Panc1 (cell line): Measurements from ENCODE around the gene GRIFIN. TPM values are rescaled to one million over a fixed set of nuclear protein-coding genes. Genes with fewer than 3 reads are reported as not detected.

Experiments
- ATAC-seq: fragments of 200-7000 bp; cut with Tn5 transposase; 2 replicates; pipeline ENCODE4 v1.9.1; 2020; ENCODE audit warnings: mild to moderate bottlenecking, moderate library complexity
- BruUV-seq: library from RNA; stranded (reverse); fragments of 400-500 nt; replicated peaks from 2 replicates; lab custom pipeline; 2021; lab: Mats Ljungman, UMichigan
- CTCF ChIA-PET: fragments of 300-600 bp; sonication (Branson Sonifier 250); formaldehyde crosslinking; loops from one replicate; lab custom pipeline; 2022; ENCODE audit warnings: antibody characterized with exemption; lab: Charles Lee
- POLR2A ChIA-PET: fragments of 300-600 bp; sonication (Branson Sonifier 250); formaldehyde crosslinking; loops from one replicate; lab custom pipeline; 2022; ENCODE audit warnings: antibody characterized with exemption; lab: Charles Lee
- DNase-seq: peaks from one replicate; pipeline ENCODE4 v3.0.0-alpha.2; 2010; ENCODE audit warnings: low read depth, low spot score
- H3K27ac ChIP-seq: 2 replicates; pipeline ENCODE4 v1.5.1; 2011; ENCODE audit warnings: mild to moderate bottlenecking, low read length, inconsistent platforms
- H3K27me3 ChIP-seq: fragments of 200-500 bp; sonication (Bioruptor generic); 2 replicates; pipeline ENCODE4 v1.6.0; 2014; ENCODE audit warnings: low read length, inconsistent platforms; ENCODE audit not compliant: control insufficient read depth, insufficient read depth
- H3K36me3 ChIP-seq: fragments of 200-500 bp; sonication (Bioruptor generic); 2 replicates; pipeline ENCODE4 v1.5.1; 2014; ENCODE audit warnings: inconsistent platforms, mild to moderate bottlenecking, low read length, moderate library complexity; ENCODE audit not compliant: control insufficient read depth, insufficient read depth
- H3K4me1 ChIP-seq: 2 replicates; pipeline ENCODE4 v1.5.1; 2011; ENCODE audit warnings: inconsistent platforms, mild to moderate bottlenecking, low read length, moderate library complexity; ENCODE audit not compliant: control insufficient read depth, insufficient read depth
- H3K4me3 ChIP-seq, 2 experiments: 2 replicates each; pipeline ENCODE4 v1.5.1; 2011 to 2012; ENCODE audit warnings: low read depth in 2 of 2, low read length in 2 of 2, mild to moderate bottlenecking in 2 of 2, inconsistent platforms in 1 of 2, moderate library complexity in 1 of 2
- H3K9me3 ChIP-seq: fragments of 200-500 bp; sonication (Bioruptor generic); 2 replicates; pipeline ENCODE4 v1.5.1; 2014; ENCODE audit warnings: low read depth, mild to moderate bottlenecking, inconsistent platforms, low read length, moderate library complexity; ENCODE audit not compliant: control insufficient read depth, insufficient read depth
- CTCF ChIP-seq: fragments of 450-650 bp; IDR thresholded peaks from 2 replicates; pipeline ENCODE4 v1.5.1; 2017; ENCODE audit warnings: mild to moderate bottlenecking
- POLR2AphosphoS5 ChIP-seq: IDR thresholded peaks from 2 replicates; pipeline ENCODE4 v1.6.1; 2012; ENCODE audit warnings: mild to moderate bottlenecking, low read depth, low read length, moderate library complexity
- REST ChIP-seq, 2 experiments: IDR thresholded peaks; 2 replicates each; pipeline ENCODE4 v1.6.1; 2011 to 2012; ENCODE audit warnings: low read depth in 2 of 2, control low read depth in 1 of 2, low read length in 1 of 2, mild to moderate bottlenecking in 1 of 2, moderate library complexity in 1 of 2; ENCODE audit not compliant: insufficient read depth in 1 of 2
- SIN3A ChIP-seq: IDR thresholded peaks from 2 replicates; pipeline ENCODE4 v1.6.1; 2012; ENCODE audit warnings: low read depth, mild to moderate bottlenecking, low read length, moderate library complexity, borderline replicate concordance; ENCODE audit not compliant: insufficient read depth
- TCF7L2 ChIP-seq: IDR thresholded peaks from 2 replicates; pipeline ENCODE4 v1.6.1; 2011; ENCODE audit warnings: mild to moderate bottlenecking, low read depth, low read length, inconsistent platforms
- in situ Hi-C: cut with HindIII; loops from 2 replicates; pipeline ENCODE4 v1.10.0; 2016; ENCODE audit warnings: low sequenced_read_pairs, low pct_unique_long_range_greater_than_20kb
- intact Hi-C: fragments of 100-400 bp; cut with micrococcal nuclease; formaldehyde crosslinking; loops from one replicate; pipeline ENCODE4 v1.10.0; 2022; ENCODE audit not compliant: unreplicated experiment
- total RNA-seq: library from RNA; stranded (reverse); gene quantifications from one replicate; pipeline ENCODE4 v1.2.1, GENCODE V29; 2021; ENCODE audit not compliant: unreplicated experiment

GRIFIN gene
- total RNA-seq, 1 experiment from 2014 or later = not detected

GRCh38 chr7:2468227-2468626 is 8.0 kb downstream of the GRIFIN start:
- no TSS peak for BruUV-seq
- ATAC-seq = no peak; the same call in 1 of the 2 replicates
- intact Hi-C loops = no loop called here
- TF ChIP-seq CTCF = no peak
- TF ChIP-seq TCF7L2 = no peak
- TF ChIP-seq SIN3A = no peak
- no peak for TF ChIP-seq REST (IDR thresholded peaks at IDR 0.05; ENCODE audit: insufficient read depth in 1 of 2, low read depth in 2 of 2, low read length in 1 of 2)
- TF ChIP-seq POLR2AphosphoS5 = no peak
- no peak for DNase-seq
- no peaks in the 10 kb centered on the region for H3K27me3 ChIP-seq
- H3K4me3 ChIP-seq = no peak overlapping the region
- no peaks in the 10 kb centered on the region for H3K36me3 ChIP-seq
- no peak overlapping the region for H3K27ac ChIP-seq
- in situ Hi-C loops = no loop called here
- no peaks in the 10 kb centered on the region for H3K9me3 ChIP-seq
- peaks cover 7% of the 10 kb centered on the region; the same call in 1 of the 2 replicates for H3K4me1 ChIP-seq
- CTCF ChIA-PET = interaction anchor here (0.5 to 3.0 kb wide), 18 partner anchors 8 to 383 kb away, joined by 3 to 52 read pairs (median 4); no protein-coding TSS in a partner anchor
- POLR2A ChIA-PET = interaction anchor here (0.5 kb wide), 1 partner anchor 136 kb away, joined by 3 read pairs; no protein-coding TSS in a partner anchor

- Histone ChIP-seq H3K4me1 (peaks cover 7% of the 10 kb centered on the region; the same call in 1 of the 2 replicates), H3K4me3 (no peak overlapping the region), H3K9me3 (no peaks in the 10 kb centered on the region), H3K27me3 (no peaks in the 10 kb centered on the region), H3K36me3 (no peaks in the 10 kb centered on the region), H3K27ac (no peak overlapping the region)
- ChIA-PET POLR2A (interaction anchor here (0.7 kb wide), 1 partner anchor 17 kb away, joined by 4 read pairs; no protein-coding TSS in a partner anchor), CTCF (interaction anchor here (0.7 kb wide), 1 partner anchor 73 kb away, joined by 18 read pairs; no protein-coding TSS in a partner anchor)
- intact Hi-C loops (no loop called here), in situ Hi-C loops (no loop called here)
- BruUV-seq = no TSS peak
- no peak for ATAC-seq
- TF ChIP-seq POLR2AphosphoS5 (no peak), SIN3A (no peak), REST (IDR thresholded peaks at IDR 0.05; ENCODE audit: insufficient read depth in 1 of 2, low read depth in 2 of 2, low read length in 1 of 2) (no peak), CTCF (no peak), TCF7L2 (no peak)
- DNase-seq = no peak
Observed at GRCh38 chr7:2466675-2467074, 9.5 kb downstream of the GRIFIN start.
